HG03064 (cell line): ENCODE results near the gene DRC1.
"Not testable (repeated sequence)": the region's sequence is repeated elsewhere in the genome, so short reads cannot be mapped to it uniquely, and the experiment has no call there.

Experiments used
- ATAC-seq: cut with Tn5 transposase; IDR thresholded peaks from one replicate; pipeline ENCODE4 v1.9.1; 2021; ENCODE audit warnings: low read depth; ENCODE audit not compliant: unreplicated experiment

Gene DRC1

GRCh38 chr2:26401739-26402541 is at the start of gene DRC1:
DRC1 (plus strand) TSS chr2:26401920; CDS start chr2:26401990, 70 bp downstream.
- ATAC-seq: no peak

- ATAC-seq: no peak
Observed at GRCh38 chr2:26352892-26353291, 48.8 kb upstream of the DRC1 start.

DNA sequence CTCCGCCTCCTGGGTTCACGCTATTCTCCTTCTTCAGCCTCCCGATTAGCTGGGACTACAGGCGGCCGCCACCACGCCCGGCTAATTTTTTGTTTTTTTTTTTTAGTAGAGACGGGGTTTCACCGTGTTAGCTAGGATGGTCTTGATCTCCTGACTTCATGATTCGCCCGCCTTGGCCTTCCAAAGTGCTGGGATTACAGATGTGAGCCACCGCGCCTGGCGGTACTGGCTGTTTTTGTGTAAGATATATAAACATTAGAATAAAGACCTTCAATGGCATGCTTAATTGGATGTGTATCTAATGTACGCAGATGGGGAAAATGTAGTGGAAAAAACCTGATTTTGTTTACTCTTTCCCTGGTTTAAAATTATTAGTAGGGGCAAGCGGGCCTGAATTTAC is 47.3 kb upstream of the DRC1 start:
- not testable (repeated sequence) for ATAC-seq

- no peak for ATAC-seq
Observed at GRCh38 chr2:26355038-26355995, 46.4 kb upstream of the DRC1 start.

DNA sequence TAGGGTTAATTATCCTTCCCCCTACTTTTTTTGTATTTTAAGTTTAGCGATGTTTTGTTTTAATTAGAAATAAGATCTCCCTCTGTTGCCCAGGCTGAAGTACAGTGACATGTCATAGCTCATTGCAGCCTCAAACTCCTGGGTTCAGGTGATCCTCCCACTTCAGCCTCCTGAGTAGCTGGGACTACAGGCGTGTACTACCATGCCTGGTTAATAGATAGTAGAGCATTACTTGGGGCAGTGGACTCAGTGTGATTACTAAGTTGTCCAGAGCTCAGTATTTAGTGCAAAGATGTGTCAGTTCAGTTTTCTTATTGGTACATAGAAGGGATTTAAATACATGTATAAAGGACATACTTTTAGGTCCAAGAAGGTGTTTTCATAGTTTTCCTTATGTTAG is 45.6 kb upstream of the DRC1 start:
- ATAC-seq: no peak

DNA sequence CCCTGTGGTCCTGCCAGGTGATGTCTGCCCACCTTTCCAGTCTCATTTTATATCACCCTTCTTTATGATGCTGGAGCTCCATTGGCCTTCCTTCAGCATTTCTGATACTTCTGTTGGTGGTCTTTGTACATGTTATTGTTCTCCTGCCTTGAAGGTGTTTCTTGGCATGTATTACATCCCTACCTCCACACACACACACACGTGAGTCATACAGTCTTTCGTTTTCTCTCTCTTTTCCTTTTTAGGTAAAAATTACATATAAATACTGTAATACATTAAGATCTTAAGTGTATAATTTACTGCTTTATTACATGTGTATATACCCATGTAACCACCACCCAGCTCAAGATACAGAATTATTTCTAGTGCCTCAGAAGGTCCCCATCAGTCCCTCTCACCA is 44.9 kb upstream of the DRC1 start:
- no peak for ATAC-seq

- ATAC-seq: no peak
Observed at GRCh38 chr2:26359886-26360473, 41.7 kb upstream of the DRC1 start.

GRCh38 chr2:26363323-26363722 is 38.4 kb upstream of the DRC1 start:
- ATAC-seq: no peak

GRCh38 chr2:26363958-26364357 is 37.8 kb upstream of the DRC1 start:
- no peak for ATAC-seq

DNA sequence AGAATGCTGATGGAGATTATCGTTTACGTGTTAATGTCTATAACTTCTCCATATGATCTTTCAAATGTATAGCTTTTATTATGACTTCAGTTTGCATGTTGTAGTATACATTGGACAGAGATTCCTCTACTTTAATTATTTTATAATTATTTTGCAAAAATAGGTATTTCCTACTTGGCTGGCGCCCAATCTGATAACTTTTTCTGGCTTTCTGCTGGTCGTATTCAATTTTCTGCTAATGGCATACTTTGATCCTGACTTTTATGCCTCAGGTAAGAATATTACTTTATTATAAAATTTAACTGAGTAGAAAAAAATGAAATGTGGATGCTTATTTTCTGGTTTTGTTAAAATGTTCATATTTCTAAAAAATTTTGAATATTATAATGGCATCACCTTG is 37.1 kb upstream of the DRC1 start:
- no peak for ATAC-seq

GRCh38 chr2:26366957-26367356 is 34.8 kb upstream of the DRC1 start:
- no peak for ATAC-seq

- not testable (repeated sequence) for ATAC-seq
Observed at GRCh38 chr2:26369664-26370063, 32.1 kb upstream of the DRC1 start.

- not testable (repeated sequence) for ATAC-seq
Observed at GRCh38 chr2:26370909-26371308, 30.8 kb upstream of the DRC1 start.

DNA sequence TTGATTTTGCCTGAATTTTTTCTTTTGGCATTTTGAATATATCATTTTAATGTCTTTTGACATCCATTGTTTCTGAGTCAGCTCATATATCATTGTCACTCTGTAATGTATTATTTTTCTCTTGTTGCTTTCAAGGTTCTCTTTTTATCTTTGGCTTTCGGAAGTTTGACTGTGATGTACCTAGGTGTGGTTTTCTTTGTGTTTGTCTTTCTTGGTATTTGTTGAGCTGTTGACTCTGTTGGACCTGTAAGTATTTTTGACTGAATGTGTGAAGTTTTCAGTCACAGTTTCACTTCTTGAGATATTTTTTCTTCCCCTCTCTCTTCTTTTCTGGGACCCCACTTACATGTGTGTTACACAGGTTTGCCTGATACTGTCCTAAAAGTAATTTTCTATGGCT is 24.9 kb upstream of the DRC1 start:
- no peak for ATAC-seq

DNA sequence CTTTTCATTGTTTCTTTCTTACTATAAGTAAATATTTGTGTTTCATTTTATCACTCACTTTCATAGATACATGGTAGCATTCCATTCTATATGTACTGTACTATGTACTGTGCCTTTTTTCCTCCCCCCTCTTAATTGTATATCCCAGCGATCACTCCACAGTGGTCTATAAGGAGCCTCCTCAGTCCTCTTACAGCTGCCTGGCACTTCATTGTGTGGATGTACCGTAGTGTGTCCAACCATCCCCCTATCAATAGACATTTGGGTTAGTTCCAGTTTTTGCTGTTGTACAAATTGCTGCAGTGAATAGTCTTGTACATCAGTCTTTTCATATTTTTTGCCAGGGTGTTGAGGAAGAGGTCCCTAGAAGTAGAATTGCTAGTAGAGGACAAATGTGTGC is 21.4 kb upstream of the DRC1 start:
- no peak for ATAC-seq

- ATAC-seq: no peak
Observed at GRCh38 chr2:26382564-26382963, 19.2 kb upstream of the DRC1 start.

- ATAC-seq: no peak
Observed at GRCh38 chr2:26384183-26384582, 17.5 kb upstream of the DRC1 start.

- no peak for ATAC-seq
Observed at GRCh38 chr2:26384597-26384996, 17.1 kb upstream of the DRC1 start.

DNA sequence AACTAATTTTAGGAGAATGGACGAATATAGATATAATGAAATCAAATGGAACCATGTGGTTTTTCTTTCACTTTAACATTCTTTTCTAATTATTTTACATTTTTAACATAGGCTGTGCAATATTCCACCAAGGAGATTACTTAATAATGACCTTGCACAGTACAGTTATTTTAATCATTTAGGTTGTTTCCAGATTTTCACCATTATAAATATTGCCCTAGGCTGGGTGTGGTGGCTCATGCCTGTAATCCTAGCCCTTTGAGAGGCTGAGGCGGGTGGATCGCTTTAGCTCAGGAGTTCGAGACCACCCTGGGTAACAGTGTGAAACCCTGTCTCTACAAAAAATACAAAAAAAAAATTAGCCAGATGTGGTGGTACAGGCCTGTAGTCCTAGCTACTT is 14.5 kb upstream of the DRC1 start:
- ATAC-seq: no peak

GRCh38 chr2:26394694-26395093 is 7.0 kb upstream of the DRC1 start:
- no peak for ATAC-seq

- no peak for ATAC-seq
Observed at GRCh38 chr2:26395394-26395793, 6.3 kb upstream of the DRC1 start.
